Astrocyte (in vitro differentiated cells and primary cell): ENCODE measurements around the gene MOB3B.

Experiments
- EZH2 ChIP-seq: IDR thresholded peaks from 2 replicates; pipeline ENCODE4 v1.6.1; 2012; ENCODE audit warnings: mild to moderate bottlenecking, low read length, inconsistent platforms; ENCODE audit not compliant: insufficient read depth
- TF ChIP-seq, protein P1 (sequence below): IDR thresholded peaks from 2 replicates; pipeline ENCODE4 v1.5.1; 2011; ENCODE audit warnings: low read depth, mild to moderate bottlenecking, inconsistent platforms, low read length, moderate library complexity; ENCODE audit not compliant: insufficient read depth

DNA sequence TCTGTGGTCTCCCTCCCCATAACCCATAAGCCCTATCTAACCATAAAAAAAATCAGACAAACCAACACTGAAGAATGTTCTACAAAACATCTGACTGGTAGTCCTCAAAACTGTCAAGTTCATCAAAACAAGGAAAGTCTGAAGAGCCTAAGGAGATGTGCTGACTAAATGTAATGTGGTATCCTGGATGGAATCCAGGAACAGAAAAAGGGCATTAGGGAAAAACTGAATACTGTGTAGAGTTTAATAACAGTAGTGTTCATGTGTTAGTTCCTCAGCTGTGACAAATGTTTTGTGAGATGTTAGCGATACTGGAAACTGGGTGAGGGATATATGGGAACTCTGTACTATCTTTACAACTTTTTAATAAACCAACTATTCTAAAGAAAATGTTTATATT is 157.0 kb downstream of the MOB3B start:
- TF ChIP-seq, protein P1, sequence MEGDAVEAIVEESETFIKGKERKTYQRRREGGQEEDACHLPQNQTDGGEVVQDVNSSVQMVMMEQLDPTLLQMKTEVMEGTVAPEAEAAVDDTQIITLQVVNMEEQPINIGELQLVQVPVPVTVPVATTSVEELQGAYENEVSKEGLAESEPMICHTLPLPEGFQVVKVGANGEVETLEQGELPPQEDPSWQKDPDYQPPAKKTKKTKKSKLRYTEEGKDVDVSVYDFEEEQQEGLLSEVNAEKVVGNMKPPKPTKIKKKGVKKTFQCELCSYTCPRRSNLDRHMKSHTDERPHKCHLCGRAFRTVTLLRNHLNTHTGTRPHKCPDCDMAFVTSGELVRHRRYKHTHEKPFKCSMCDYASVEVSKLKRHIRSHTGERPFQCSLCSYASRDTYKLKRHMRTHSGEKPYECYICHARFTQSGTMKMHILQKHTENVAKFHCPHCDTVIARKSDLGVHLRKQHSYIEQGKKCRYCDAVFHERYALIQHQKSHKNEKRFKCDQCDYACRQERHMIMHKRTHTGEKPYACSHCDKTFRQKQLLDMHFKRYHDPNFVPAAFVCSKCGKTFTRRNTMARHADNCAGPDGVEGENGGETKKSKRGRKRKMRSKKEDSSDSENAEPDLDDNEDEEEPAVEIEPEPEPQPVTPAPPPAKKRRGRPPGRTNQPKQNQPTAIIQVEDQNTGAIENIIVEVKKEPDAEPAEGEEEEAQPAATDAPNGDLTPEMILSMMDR, result no peak
- TF ChIP-seq EZH2, result no peak
